ENCODE data around the gene PIGU. TPM values are rescaled to one million over a fixed set of nuclear protein-coding genes. Genes with fewer than 3 reads are reported as not detected.

PIGU gene
- total and polyA plus RNA-seq, 2 of the 13 experiments (the other 11 are each of a cell fraction or from before 2014, with no cell fraction given): 45.5 to 231 TPM

DNA sequence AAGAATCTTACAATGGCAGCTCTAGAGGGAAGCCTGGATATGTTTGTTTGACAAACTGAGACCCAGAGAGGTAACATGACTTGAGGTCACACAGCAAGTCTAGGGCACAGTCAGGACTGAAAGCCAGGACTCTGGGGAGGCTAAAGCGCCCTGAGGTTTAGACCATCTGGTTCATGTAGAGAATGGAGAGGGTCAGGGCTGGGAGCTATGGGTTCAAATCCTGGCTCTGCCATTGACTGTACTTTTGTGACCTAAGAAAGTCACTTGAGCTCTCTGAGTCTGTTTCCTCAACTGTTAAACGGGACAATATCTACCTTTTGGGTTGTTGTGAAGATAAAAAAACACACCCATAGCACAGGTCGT lies 26.1 kb upstream of the PIGU start (continued):
- TF ChIP-seq ESRRA (CRISPR knock-in tag; IDR thresholded peaks at IDR 0.05; ENCODE audit: low read depth): no peak
- TF ChIP-seq ZMYM3 (CRISPR knock-in tag; IDR thresholded peaks at IDR 0.05): peak; percentile 92
- TF ChIP-seq ZFP36 (IDR thresholded peaks at IDR 0.05; ENCODE audit: borderline replicate concordance, low read depth, low read length, partially characterized antibody): no peak
- TF ChIP-seq FOSL1 (CRISPR knock-in tag; IDR thresholded peaks at IDR 0.05; ENCODE audit: borderline replicate concordance): no peak
- TF ChIP-seq MTF1 (CRISPR knock-in tag; IDR thresholded peaks at IDR 0.05): no peak
- TF ChIP-seq HNF4A (CRISPR knock-in tag; IDR thresholded peaks at IDR 0.05): 0 out of 2 replicates have a peak, but pooled peaks have one; percentile 2
- no peak for TF ChIP-seq NFAT5 (CRISPR knock-in tag; IDR thresholded peaks at IDR 0.05)
- no peak for TF ChIP-seq IKZF4 (CRISPR knock-in tag; IDR thresholded peaks at IDR 0.05; ENCODE audit: borderline replicate concordance, low read depth, not compliant biosample characterization)
- 0 out of 2 replicates have a peak, but pooled peaks have one; percentile 36 for TF ChIP-seq ZNF83 (CRISPR knock-in tag; IDR thresholded peaks at IDR 0.05; ENCODE audit: borderline replicate concordance)
- no peak; the same call in 1 of the 2 replicates for TF ChIP-seq ZNF33A (CRISPR knock-in tag; IDR thresholded peaks at IDR 0.05; ENCODE audit: borderline replicate concordance)
- 0 out of 2 replicates have a peak, but pooled peaks have one; percentile 12 for TF ChIP-seq MTF2 (CRISPR knock-in tag; IDR thresholded peaks at IDR 0.05; ENCODE audit: borderline replicate concordance)
- no peak for TF ChIP-seq MEF2D (CRISPR knock-in tag; IDR thresholded peaks at IDR 0.05)
- TF ChIP-seq ZNF713 (CRISPR knock-in tag; IDR thresholded peaks at IDR 0.05): no peak; the same call in 1 of the 2 replicates
- no peak for TF ChIP-seq NFKBIZ (CRISPR knock-in tag; IDR thresholded peaks at IDR 0.05)
- no peak for TF ChIP-seq JUND (CRISPR knock-in tag; IDR thresholded peaks at IDR 0.05)
- 0 out of 2 replicates have a peak, but pooled peaks have one; percentile 19 for TF ChIP-seq NR2F2 (IDR thresholded peaks at IDR 0.05; ENCODE audit: borderline replicate concordance, low read depth)
- TF ChIP-seq, protein P1, sequence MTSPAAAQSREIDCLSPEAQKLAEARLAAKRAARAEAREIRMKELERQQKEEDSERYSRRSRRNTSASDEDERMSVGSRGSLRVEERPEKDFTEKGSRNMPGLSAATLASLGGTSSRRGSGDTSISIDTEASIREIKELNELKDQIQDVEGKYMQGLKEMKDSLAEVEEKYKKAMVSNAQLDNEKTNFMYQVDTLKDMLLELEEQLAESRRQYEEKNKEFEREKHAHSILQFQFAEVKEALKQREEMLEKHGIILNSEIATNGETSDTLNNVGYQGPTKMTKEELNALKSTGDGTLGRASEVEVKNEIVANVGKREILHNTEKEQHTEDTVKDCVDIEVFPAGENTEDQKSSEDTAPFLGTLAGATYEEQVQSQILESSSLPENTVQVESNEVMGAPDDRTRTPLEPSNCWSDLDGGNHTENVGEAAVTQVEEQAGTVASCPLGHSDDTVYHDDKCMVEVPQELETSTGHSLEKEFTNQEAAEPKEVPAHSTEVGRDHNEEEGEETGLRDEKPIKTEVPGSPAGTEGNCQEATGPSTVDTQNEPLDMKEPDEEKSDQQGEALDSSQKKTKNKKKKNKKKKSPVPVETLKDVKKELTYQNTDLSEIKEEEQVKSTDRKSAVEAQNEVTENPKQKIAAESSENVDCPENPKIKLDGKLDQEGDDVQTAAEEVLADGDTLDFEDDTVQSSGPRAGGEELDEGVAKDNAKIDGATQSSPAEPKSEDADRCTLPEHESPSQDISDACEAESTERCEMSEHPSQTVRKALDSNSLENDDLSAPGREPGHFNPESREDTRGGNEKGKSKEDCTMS (CRISPR knock-in tag; conservative IDR thresholded peaks at IDR 0.05): no peak
- no peak for TF ChIP-seq ZBTB42 (CRISPR knock-in tag; IDR thresholded peaks at IDR 0.05)
- TF ChIP-seq ZNF350 (CRISPR knock-in tag; IDR thresholded peaks at IDR 0.05; ENCODE audit: borderline replicate concordance, low read depth): no peak
- TF ChIP-seq ZSCAN22 (CRISPR knock-in tag; IDR thresholded peaks at IDR 0.05): no peak
- TF ChIP-seq, protein P2, sequence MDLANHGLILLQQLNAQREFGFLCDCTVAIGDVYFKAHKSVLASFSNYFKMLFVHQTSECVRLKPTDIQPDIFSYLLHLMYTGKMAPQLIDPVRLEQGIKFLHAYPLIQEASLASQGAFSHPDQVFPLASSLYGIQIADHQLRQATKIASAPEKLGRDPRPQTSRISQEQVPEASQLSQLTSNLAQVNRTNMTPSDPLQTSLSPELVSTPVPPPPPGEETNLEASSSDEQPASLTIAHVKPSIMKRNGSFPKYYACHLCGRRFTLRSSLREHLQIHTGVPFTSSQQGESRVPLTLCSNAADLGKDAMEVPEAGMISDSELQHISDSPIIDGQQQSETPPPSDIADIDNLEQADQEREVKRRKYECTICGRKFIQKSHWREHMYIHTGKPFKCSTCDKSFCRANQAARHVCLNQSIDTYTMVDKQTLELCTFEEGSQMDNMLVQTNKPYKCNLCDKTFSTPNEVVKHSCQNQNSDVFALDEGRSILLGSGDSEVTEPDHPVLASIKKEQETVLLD (CRISPR knock-in tag; IDR thresholded peaks at IDR 0.05; ENCODE audit: low read depth): no peak
- no peak for TF ChIP-seq RBAK (CRISPR knock-in tag; IDR thresholded peaks at IDR 0.05)
- TF ChIP-seq KLF12 (CRISPR knock-in tag; IDR thresholded peaks at IDR 0.05; ENCODE audit: borderline replicate concordance): no peak
